Activated T-helper 1 cell treated with anti-CD3 and anti-CD28 coated beads, Interleukin-2, amount 50 U/mL, for 16 hours (primary cell): ENCODE measurements around the gene NRP2.

Experiments used
- DNase-seq, 2 donors: peaks; one replicate each; pipeline ENCODE4 v3.0.0-alpha.2; 2020; ENCODE audit warnings: low read depth in 1 of 2, low spot score in 1 of 2

NRP2 gene

DNA sequence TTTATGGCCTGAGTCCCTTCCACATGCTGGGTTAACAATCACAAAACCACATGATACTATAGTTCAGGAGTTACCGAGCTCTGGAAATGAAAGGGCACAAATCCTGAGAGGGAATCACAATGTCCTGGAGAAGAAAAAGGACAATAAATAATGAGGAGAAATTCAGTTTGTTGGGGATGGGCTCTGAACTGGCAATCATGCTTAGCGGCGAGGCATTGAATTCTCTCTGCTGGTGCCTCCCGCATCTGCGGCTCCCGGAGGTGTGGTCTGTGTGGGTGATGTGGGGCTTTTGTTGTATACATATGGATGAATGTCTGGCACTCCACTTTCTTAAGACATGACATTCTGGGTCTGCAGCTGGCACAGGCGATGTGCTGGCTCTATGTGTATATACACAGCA, 46.1 kb downstream of the NRP2 start:
- DNase-seq, result no peak

DNA sequence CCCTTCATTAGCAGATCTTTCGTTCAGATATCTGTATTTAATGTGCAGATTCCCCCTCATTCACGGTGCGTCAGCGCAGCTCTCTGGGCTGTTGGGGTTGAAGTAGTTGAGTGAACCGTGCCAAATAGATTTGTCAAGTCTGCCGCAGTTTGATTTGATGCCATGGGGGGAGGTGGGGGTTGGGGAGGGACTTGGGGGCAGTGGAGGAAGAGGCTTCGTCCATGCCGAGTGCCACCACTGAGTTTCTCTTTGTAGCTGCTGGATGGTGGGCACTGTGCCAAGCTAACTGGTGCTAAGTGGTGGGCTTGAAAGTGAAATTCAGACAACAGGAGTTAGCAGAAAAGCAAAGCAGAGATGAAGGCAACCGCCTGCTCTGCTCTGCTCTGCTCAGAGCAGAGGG, 47.9 kb downstream of the NRP2 start:
- DNase-seq, result no peak

DNA sequence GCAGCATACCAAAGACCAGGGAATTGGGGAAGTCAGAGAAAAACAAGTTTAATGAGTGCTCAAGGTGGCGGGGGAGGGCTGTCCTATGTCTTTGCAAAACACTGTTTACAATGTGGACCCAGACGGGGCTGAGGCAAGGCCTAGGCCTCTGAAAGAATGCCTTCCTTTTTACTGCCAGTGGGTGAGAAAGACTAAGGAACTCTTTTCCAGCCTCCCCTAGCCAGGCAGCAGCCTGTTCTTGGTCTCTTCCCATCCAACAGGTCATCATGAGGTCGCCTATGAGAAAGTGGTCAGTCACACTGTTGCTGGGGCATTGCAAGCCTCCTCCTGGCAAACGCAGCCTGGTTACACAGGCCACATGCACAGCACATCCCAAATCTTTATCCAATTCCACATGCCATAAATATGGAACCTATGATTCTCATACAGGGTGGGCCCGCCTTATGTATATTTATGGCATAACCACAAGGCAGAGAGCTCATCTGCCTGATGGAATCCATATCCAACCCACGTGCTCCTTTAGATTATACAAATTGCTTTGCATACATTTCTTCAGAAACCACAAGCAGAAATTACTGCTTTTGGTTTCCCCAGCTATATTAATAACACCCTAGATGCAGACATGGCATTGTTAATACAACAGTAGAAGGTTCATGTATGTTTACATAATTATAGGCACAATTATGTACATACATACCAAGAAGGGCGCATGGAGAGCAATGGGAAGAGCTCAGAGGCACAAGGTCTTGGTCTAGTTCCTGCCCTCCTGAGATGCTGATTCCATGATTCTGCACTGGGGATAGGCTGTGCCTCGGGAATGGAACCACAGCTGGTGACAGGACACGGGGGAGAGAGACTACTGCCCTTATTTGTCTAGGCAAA, 48.6 kb downstream of the NRP2 start:
- no peak for DNase-seq

DNA sequence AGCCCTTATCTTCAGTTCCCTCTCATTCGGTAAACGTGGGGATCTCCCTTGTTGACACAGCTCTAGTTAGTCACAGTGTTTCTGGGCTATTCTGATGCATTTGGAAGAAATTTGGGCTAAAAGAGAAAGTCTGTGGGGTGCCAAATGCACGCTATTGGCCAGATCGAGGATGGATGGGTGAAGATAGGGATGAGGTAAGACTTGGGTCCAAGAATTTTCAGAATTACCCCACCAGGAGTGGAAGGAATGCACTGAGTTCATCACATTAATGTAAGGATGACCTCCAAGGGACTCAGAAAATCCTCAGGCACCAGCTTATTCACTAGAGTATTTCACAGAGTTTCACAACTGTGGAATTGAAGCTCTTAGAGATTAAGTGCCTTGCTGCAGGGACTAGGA, 49.3 kb downstream of the NRP2 start:
- DNase-seq, result no peak

DNA sequence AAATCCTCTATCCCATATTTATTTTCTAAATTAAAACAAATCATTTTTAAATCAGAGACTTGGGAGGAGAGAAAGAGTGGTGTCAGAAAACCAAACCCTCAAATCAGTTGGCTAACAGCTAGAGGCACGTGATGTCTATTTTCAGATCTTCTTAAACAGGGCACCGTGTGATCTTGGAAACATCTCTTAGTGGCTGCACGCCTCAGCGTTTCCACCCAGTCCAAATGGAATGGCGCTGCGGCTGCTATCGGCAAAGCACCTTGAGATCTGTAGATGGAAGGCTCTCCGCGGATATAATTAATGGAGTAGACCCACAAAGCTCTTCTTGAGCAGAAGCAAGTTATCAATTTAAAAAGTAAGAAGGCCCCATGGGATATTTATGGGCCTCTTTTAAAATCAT, 50.0 kb downstream of the NRP2 start:
- DNase-seq, result no peak

DNA sequence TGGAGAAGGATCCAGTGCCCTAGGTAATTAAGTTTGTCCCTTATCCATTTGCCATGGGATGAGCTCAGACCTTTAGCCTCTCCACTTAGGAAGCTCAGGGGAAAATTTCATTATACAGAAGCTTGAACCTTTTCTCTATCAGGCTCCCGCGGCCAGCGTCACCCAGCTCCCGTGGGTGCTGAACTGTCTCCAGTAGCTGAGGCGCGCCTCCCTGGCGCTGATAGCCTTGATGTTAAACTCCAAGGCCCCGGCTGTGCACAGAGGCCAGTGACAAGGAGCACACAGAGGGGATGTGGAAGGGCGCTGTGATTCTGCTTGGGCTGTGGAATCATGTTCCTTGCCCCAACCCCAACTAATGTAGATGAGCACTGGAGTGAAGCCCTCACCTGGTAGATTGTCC, 50.8 kb downstream of the NRP2 start:
- DNase-seq, result no peak

DNA sequence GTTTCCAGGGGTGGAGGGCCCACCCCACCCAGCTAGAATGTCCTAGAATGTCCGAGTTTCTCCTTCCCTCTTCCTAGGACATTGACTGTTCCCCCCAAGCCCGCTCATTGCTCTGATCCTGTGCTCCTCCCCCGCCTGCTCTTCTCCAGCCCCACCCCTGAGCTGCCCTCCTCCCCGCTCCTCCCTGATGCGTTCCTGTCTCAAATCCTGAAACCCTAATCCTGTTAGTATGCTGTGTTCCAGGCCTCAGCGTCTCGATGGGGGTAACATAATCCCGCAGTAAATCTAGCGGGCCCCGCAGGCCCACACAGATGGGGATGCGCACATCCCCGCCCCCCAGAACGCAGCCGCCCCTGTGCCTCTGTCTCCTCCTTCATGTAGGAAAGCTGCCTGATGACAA, 51.3 kb downstream of the NRP2 start:
- DNase-seq, result no peak

DNA sequence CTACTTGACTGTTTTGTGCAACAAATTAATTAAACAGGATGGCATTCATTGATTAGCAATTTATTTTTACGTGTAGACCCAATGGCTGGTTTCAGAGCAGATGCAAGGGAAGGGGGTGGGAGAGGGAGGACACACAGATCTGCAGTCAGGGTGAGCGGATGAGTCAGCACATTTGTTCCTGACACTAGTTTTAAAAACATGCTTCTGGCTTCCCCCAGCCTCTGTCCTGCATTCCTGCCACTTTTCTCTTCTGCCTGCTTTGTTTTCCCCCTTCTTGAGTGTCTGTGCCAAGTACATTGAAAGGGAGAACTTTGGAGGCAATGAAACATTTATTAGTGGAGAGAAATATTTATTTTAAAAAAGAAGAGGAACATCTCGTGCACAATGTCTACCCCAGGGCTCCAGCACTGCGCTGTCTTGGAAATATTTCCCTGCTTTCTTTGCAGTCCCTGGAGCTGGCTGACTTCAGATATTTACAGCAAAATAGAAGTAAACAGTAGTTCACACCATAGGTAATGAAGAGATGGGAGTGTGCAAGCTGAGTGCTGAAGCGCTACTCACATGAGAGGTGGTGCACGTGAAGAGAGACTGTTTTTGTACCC, 52.2 kb downstream of the NRP2 start:
- no peak for DNase-seq

DNA sequence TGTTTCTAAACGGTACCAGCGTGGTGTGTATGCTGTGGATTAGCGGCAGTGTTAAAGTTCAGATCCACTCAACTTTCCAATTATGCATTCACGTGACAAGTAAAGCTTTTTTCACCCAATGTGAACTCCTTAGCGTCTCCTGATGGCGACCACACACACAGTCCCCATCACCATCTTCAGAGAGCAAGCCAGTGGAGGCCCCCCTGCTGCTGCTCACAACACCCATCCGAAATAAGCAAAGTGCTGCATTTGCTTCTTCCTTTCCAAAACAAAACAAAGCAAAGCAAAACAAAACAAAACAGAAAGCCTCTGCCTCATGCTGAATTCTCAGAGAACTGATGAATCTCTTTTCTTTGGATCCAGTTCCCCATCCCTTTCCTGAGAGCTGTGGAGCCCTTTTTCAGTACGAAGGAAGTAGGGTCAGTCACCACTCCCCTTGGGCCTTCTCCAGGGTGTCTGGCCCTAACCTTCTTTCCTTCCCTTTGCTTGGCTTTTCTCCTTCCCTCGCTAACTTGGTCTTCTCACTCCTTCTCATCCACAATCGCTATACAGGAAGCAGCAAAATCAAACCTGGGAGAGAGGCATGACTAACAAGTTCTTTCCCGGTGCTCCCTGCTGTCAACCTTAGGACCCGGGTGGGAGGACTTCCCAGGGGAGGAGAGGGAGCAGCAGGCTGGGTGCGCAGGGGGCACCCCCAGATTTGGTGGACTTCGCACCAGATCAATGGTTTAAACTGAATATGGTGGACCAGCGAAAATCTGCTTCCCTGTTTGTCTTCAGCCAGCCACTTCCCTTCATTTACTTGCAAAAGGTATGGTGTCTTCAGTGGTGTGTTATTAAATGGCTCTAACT, 56.0 kb downstream of the NRP2 start:
- DNase-seq, result no peak

DNA sequence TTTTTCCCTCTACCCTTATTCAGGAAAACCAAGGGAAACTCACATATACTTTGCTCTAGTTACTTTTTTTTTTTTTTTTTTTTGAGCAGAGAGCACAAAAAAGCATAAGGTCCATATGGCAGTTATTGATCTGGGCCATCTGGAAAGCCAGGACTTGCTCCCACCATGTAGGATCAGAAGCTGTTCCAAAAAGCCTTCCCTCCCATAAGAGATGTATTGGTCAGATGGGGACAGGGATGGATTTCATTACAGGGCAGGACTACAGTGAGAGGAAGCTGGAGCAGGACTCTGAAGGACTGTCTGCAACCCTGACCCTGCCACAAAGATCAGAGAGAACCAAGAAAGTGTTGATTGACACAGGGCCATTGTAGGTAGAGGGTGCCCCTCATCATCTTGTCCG, 57.3 kb downstream of the NRP2 start:
- no peak for DNase-seq

DNA sequence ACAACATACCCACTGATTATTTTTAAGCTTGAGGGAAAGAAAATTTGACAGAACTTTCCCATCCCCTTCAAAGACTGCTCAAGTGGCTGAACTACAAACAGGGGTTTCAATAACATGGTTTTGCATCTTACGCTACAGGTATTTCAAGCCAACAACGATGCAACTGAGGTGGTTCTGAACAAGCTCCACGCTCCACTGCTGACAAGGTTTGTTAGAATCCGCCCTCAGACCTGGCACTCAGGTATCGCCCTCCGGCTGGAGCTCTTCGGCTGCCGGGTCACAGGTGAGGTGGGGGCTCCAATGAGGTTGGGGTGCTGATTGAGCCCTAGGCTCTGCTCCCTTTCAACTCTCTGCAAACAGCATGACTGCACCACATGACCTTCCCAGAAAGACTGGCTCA, 58.1 kb downstream of the NRP2 start:
- DNase-seq, result no peak

DNA sequence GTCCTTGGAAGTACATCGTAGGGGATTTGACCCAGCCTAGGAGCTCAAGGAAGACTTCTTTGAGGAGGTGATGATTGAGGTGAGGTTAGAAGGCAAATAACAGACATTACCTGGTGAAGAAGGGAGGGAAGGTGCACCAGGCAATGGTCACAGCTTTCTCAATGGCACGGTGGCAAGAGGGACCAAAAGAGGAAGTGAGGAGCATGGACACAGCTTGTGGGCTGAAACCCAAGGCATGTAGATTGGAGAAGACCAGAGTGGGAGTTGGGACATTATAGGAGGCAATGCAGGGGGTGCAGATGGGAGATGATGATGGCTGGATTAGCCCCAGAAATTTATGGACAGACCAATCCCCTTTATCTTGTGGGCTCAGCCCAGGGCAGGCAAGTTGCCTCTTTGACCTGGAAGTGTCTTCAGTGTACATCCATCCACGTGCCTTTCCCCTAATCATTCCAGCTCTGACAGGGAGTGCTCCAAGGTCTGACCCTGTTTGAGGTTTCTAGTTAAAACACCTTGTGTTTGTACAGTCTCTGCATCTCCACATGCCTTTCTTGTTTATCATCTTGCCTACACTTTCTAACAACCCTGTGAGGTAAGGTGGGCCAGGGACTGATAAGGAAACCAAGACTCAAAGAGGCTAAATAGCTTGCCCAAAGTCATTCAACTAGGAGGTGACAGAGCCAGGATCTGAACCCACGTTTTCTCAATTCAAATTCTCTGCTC, 59.1 kb downstream of the NRP2 start:
- DNase-seq, result no peak

DNA sequence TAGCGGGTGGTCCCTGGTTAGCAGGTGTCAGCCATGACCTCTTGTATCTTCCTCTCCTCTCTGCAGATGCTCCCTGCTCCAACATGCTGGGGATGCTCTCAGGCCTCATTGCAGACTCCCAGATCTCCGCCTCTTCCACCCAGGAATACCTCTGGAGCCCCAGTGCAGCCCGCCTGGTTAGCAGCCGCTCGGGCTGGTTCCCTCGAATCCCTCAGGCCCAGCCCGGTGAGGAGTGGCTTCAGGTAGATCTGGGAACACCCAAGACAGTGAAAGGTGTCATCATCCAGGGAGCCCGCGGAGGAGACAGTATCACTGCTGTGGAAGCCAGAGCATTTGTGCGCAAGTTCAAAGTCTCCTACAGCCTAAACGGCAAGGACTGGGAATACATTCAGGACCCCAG, 60.8 kb downstream of the NRP2 start:
- no peak for DNase-seq

DNA sequence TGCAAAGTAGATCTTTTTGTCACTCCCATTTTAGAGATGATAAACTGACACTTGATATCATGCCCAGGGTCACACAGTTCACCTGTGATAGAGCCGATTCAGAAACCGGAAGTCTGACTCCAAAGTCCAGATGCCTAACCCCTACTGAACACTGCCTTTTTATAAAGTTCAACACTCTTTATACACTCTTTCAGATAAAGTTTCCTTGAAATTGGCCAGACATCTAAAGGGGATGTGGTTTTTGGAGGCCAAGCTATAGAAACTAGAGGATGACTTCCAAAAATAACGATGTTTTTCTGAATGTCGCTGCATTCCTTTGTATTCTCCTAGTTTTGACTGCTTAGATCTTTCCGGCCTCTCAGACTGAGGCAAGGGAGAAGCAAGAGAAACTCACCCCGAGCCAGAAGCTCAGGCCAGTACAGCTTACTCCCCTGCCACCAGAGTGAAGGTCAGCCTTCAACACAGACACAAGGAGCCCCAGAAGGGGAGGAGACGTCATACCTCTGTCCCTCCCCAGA, 61.8 kb downstream of the NRP2 start:
- DNase-seq, result no peak

DNA sequence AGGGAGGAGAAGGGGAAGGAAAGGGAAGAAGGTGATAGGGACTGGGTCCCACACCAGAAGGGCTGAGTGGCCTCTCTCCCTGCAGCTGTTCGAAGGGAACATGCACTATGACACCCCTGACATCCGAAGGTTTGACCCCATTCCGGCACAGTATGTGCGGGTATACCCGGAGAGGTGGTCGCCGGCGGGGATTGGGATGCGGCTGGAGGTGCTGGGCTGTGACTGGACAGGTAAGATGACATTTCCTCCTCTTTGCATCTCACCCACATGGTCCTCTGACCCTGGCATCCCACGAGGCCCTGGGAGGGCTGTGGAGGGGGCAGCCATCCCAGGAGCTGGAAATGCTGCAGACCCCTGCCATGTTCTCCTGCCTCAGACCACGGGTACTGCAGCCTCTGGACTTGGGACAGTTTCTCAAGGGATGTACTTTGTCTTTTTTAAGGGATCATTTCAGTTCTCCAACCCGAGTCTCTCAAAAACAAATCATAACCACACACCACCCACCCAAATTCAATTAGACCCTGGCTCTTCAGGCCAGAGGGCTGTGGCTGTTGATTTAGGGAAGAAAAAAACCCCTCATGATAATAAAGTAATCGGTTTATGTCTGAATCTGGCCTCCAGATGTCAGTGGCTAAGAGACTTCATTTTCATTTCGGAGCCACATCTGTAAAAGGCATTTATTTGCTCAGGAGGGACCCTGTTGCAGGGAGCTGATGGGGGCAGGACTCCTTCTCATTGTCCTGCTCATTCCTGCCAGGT, 63.5 kb downstream of the NRP2 start:
- DNase-seq, result no peak

DNA sequence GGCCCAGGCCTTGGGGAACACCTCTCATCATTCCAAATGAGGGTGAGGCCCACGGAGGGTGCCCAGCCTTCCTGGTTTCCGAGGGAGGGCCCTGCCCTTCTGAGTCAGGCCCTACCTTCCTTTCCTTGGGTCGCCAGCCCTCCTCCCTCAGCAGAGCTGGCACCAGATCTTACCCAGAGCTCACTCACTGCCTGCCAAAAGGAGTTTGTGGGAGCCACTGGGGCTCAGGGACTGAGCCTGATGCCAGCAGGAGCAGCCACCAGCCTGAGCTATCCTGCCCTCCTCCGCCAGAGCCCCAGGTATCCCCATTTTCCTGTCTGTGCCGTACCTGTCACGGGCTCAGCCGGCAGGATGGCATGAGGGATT, 64.1 kb downstream of the NRP2 start:
- no peak for DNase-seq

DNA sequence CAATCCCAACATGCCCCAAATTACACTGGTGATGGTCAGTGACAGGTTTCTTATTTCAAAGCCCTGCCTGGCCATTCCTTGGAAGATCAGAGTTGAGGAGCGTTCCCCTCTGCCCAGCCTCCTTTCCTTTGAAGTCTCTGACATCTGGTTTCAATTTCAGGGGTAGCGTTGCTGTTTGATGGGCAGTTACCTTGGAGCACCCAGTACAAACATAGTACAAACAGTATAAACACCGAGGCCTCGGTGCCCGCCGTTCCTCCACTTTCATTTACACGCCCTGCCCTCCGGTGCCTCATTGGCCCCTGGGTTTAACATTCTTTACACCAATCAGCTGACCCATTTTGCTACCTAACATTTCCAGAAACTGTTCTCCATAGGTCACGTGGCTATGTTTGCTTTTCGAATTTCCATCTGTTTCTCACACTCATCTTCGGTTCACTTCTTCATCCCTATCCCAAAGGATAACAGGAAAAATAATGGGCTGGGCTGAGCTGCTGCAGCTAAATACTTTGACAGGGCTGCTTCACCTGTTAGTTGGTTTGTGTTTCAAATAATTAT, 65.6 kb downstream of the NRP2 start:
- DNase-seq, result no peak

DNA sequence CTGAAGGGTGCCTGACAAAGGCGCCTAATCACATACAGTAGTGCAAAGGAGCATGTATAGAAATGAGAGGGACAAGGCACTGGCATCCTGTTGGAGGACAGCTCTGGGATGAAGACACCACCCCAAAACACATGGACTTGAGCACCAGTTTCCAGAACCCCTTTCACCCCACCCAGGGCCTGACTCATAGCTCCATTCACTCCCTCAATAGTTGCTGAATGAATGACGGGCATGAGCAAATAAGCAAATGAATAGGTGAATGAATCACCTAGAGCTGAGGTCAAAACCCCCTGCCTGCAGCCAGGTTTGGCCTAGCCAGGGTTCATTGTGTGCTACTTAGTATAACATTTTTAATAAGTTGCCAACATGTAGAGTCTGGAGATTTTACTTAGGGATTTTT, 66.3 kb downstream of the NRP2 start:
- no peak for DNase-seq

DNA sequence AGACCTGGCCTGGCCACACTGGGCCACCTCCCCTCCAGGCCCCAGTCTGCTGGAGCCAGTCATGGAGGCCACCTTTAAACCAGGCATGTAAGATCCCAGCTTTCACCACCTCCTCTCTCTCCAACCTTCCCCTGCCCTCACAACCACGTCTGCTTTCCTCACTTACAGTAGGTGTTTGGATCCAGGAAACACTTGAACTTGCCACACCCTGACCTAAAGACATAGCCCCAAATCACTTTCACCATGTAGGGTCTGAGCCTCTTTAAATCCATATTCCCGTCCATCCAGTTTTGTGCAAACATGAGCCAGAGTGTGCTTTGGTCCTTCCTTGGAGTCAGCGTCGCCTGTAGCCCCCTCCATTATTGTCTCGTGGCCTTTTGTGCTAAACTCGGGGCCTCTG, 66.8 kb downstream of the NRP2 start:
- no peak for DNase-seq

DNA sequence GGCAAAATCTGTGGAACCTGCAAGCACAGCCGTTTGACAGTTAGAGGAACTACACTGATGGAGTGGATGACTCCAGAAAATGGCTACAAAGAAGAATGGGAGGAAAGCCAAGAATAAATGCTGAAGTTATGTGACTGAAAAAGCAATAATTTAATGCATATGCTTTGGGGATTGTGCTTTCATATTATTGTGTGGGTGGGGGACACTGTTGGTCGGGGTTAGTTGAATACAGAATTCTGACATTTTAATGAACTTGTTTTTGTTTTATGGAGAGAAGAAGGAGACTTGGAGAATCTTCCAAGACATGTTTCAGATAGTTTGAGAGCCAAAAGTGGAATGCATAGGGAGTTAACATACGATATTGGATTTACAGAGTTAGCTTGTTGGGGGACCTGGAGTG, 68.5 kb downstream of the NRP2 start:
- no peak for DNase-seq
